A549 treated with AZD9567 at 1 μM for 4 hours (cell line): ENCODE results near the gene TGM2. TPM values are rescaled to one million over a fixed set of nuclear protein-coding genes. Genes with fewer than 3 reads are reported as not detected.

Experiments
- total RNA-seq: library from RNA; stranded (reverse); fragments of 200-300 nt; extraction: Qiagen RNA extraction; gene quantifications from 5 replicates; pipeline ENCODE4 v1.2.3, GENCODE V29; 2022; ENCODE audit not compliant: insufficient read depth

Gene TGM2
- total RNA-seq, result 339 to 486 TPM (median 450 TPM) in 5 replicates

GRCh38 chr20:38165089-38165965, at the start of gene TGM2:
Gene TGM2 (minus strand): TSS chr20:38165270. CDS start chr20:38165198, 72 bp downstream.

Other genes with a start within 250 kb of the TGM2 start
- gene TTI1, start 131.8 kb downstream of the TGM2 start, total RNA-seq, result 20.3 to 24.9 TPM (median 21.5 TPM) in 5 replicates
- 25.4 to 29.9 TPM (median 28.5 TPM) in 5 replicates for gene RPRD1B, start 131.5 kb downstream of the TGM2 start, total RNA-seq
- 0.05 to 0.15 TPM (median 0.12 TPM) in 4 of 5 replicates, not detected in the other for gene KIAA1755, start 95.5 kb upstream of the TGM2 start, total RNA-seq
- not detected in 5 replicates for gene BPI, start 138.9 kb upstream of the TGM2 start, total RNA-seq
- 0.87 to 1.4 TPM (median 1.4 TPM) in 5 replicates for gene LBP, start 181.2 kb upstream of the TGM2 start, total RNA-seq